Measurements from ENCODE around the gene TMEM154. TPM values are rescaled to one million over a fixed set of nuclear protein-coding genes. Genes with fewer than 3 reads are reported as not detected.

The TMEM154 gene
- total and polyA plus RNA-seq, 12 donors = 0.10 to 3.6 (median 0.33) TPM; not detected in 1

GRCh38 chr4:152724494-152724893 lies 44.7 kb upstream of the TMEM154 start:
- WGBS, 4 donors = 71 to 73% (median 73%) methylated on average over 5 of the region's 5 CpGs
- intact Hi-C loops (cut with DNase I) = no loop called here
- H3K4me3 ChIP-seq = no peak overlapping the region
- TF ChIP-seq POLR2A (IDR thresholded peaks at IDR 0.05) (no peak), CTCF (IDR thresholded peaks at IDR 0.05) (no peak)
- H3K9me3 ChIP-seq (replicated peaks in 1 of 3) = no peaks in the 10 kb centered on the region
- H3K27ac ChIP-seq = no peak overlapping the region
- DNase-seq = no peak
- no peaks in the 10 kb centered on the region for H3K36me3 ChIP-seq (replicated peaks in 1 of 2)
- H3K27me3 ChIP-seq = no peaks in the 10 kb centered on the region
- H3K4me1 ChIP-seq (replicated peaks in 1 of 2) = no peaks in the 10 kb centered on the region

GRCh38 chr4:152723236-152723635 lies 43.4 kb upstream of the TMEM154 start:
- Histone ChIP-seq H3K9me3 (replicated peaks in 1 of 3) (no peaks in the 10 kb centered on the region), H3K4me3 (no peak overlapping the region), H3K36me3 (replicated peaks in 1 of 2) (no peaks in the 10 kb centered on the region), H3K27ac (no peak overlapping the region), H3K27me3 (no peaks in the 10 kb centered on the region), H3K4me1 (replicated peaks in 1 of 2) (no peaks in the 10 kb centered on the region)
- intact Hi-C loops (cut with DNase I) = no loop called here
- 60 to 72% (median 65%) methylated on average over 3 of the region's 3 CpGs for WGBS, 4 donors
- TF ChIP-seq POLR2A (IDR thresholded peaks at IDR 0.05) (no peak), CTCF (IDR thresholded peaks at IDR 0.05) (no peak)
- DNase-seq = no peak

GRCh38 chr4:152719801-152720556 lies 40.2 kb upstream of the TMEM154 start:
- H3K4me1 ChIP-seq (replicated peaks in 1 of 2) = no peaks in the 10 kb centered on the region
- no peaks in the 10 kb centered on the region for H3K27me3 ChIP-seq
- H3K36me3 ChIP-seq (replicated peaks in 1 of 2) = no peaks in the 10 kb centered on the region
- intact Hi-C loops (cut with DNase I) = no loop called here
- 75 to 79% (median 75%) methylated on average over 24 of the region's 24 CpGs for WGBS, 4 donors
- no peak overlapping the region for H3K4me3 ChIP-seq
- TF ChIP-seq CTCF (IDR thresholded peaks at IDR 0.05) (no peak), POLR2A (IDR thresholded peaks at IDR 0.05) (no peak)
- H3K9me3 ChIP-seq (replicated peaks in 1 of 3) = no peaks in the 10 kb centered on the region
- DNase-seq = no peak
- no peak overlapping the region for H3K27ac ChIP-seq

- Histone ChIP-seq H3K27me3 (no peaks in the 10 kb centered on the region), H3K27ac (no peak overlapping the region), H3K4me3 (no peak overlapping the region), H3K9me3 (replicated peaks in 1 of 3) (no peaks in the 10 kb centered on the region), H3K4me1 (replicated peaks in 1 of 2) (no peaks in the 10 kb centered on the region), H3K36me3 (replicated peaks in 1 of 2) (no peaks in the 10 kb centered on the region)
- TF ChIP-seq POLR2A (IDR thresholded peaks at IDR 0.05) (no peak), CTCF (IDR thresholded peaks at IDR 0.05) (no peak)
- intact Hi-C loops (cut with DNase I) = no loop called here
- no peak for DNase-seq
- 35 to 100% (median 86%) methylated on average over 1 of the region's 1 CpG for WGBS, 4 donors
These were observed 39.5 kb upstream of the TMEM154 start for GRCh38 chr4:152719291-152719690.
